Smooth muscle cell (in vitro differentiated cells): ENCODE data around the gene NEUROG1. TPM values are rescaled to one million over a fixed set of nuclear protein-coding genes. Genes with fewer than 3 reads are reported as not detected.

Experiments
- DNase-seq: peaks from one replicate; lab custom pipeline; 2025; ENCODE audit not compliant: unreplicated experiment; lab: John Stamatoyannopoulos, UW
- H2AFZ ChIP-seq: fragments of 200-600 bp; sonication (generic); 2 replicates; pipeline ENCODE4 v1.6.0; 2016; ENCODE audit warnings: antibody characterized with exemption, low read depth, mild to moderate bottlenecking
- H3F3A ChIP-seq: fragments of 200-600 bp; sonication (generic); 2 replicates; pipeline ENCODE4 v1.6.0; 2017; ENCODE audit warnings: antibody characterized with exemption, low read depth
- H3K27ac ChIP-seq: fragments of 200-600 bp; sonication (generic); 2 replicates; pipeline ENCODE4 v1.5.1; 2016; ENCODE audit warnings: low read depth, mild to moderate bottlenecking
- H3K27me3 ChIP-seq: fragments of 200-600 bp; sonication (generic); 2 replicates; pipeline ENCODE4 v1.6.1; 2016; ENCODE audit warnings: low read depth, mild to moderate bottlenecking
- H3K36me3 ChIP-seq: fragments of 200-600 bp; sonication (generic); 2 replicates; pipeline ENCODE4 v1.5.1; 2016; ENCODE audit warnings: low read depth
- H3K4me1 ChIP-seq: fragments of 200-600 bp; sonication (generic); 2 replicates; pipeline ENCODE4 v1.5.1; 2016; ENCODE audit warnings: low read depth
- H3K4me2 ChIP-seq: fragments of 200-600 bp; sonication (generic); 2 replicates; pipeline ENCODE4 v1.6.0; 2016; ENCODE audit warnings: mild to moderate bottlenecking
- H3K4me3 ChIP-seq: fragments of 200-600 bp; sonication (generic); 2 replicates; pipeline ENCODE4 v1.5.1; 2016; ENCODE audit warnings: mild to moderate bottlenecking
- H3K79me2 ChIP-seq: fragments of 200-600 bp; sonication (generic); 2 replicates; pipeline ENCODE4 v1.6.0; 2016; ENCODE audit warnings: low read depth, mild to moderate bottlenecking
- H3K9ac ChIP-seq: fragments of 200-600 bp; sonication (generic); 2 replicates; pipeline ENCODE4 v1.6.0; 2016; ENCODE audit warnings: low read depth
- H3K9me3 ChIP-seq: fragments of 200-600 bp; sonication (generic); replicated peaks from 2 replicates; pipeline ENCODE4 v1.5.1; 2016; ENCODE audit warnings: low read depth
- H4K20me1 ChIP-seq: fragments of 200-600 bp; sonication (generic); 2 replicates; pipeline ENCODE4 v1.6.0; 2016; ENCODE audit warnings: low read depth
- WGBS: methylation state at CpG from one replicate; pipeline ENCODE4 v1.1.7; 2016; ENCODE audit warnings: low lambda C conversion rate; 5-methylcytosine and 5-hydroxymethylcytosine counted together
- polyA plus RNA-seq: library from polyadenylated mRNA; unstranded; fragments of >200 nt; fragmentation: Nextera tagmentation; extraction: Ambion mirVana; gene quantifications from 2 replicates; pipeline ENCODE4 v1.2.1, GENCODE V29; 2016
- total RNA-seq: library from RNA; depleted of rRNA; stranded (reverse); fragments of >200 nt; gene quantifications from 2 replicates; pipeline ENCODE4 v1.2.3, GENCODE V29; 2014
- TF ChIP-seq, protein P1 (sequence below): fragments of 200-600 bp; sonication (generic); IDR thresholded peaks from 2 replicates; pipeline ENCODE4 v1.5.1; 2017; ENCODE audit warnings: borderline replicate concordance, mild to moderate bottlenecking, antibody characterized with exemption; ENCODE audit not compliant: insufficient read depth, poor library complexity, severe bottlenecking

Gene NEUROG1
- total and polyA plus RNA-seq, 2 experiments from 2014 or later, result not detected

DNA sequence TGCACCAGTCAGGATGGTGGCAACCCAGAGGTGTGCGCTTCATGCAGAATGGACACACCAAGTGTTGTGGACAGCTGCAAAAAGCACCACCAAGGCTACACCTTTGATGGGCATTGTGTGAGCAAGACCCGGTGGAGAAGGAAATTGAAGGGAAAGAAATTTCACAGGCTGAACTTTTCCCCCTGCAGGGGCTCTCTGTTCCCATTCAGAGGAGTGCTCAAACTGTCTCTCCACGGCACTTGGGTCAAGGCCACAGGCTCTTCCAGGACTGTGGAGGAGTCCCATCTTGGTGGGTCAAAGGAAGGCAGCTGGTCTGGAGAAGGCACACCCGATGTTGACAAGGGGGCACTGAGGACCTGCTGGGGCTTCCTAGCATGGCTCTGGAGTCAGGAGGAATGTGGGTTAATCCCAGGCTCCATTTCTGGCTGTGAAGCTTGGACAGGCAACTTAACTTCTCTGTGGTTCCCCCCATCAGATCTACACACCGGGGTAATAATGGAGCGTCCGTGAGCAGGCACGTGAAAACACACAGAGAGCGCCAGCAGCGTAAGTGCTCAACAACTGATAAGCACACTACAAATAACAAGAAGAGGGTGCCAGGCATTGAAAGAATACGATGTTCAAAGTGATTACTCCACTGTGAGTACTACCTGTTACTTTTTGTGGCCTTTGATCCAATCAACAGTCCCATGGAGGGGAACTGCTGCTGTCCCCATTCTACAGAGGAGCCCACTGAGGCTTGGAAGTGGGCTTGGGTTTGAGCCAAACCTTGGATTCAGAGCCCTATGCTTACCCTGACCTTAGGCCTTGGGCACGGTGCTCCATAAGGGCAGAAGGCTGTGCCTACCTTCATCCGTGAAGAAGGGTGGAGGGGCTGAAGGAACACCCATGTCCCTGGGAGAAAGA lies 49.4 kb downstream of the NEUROG1 start:
- H3K36me3 ChIP-seq, result no peaks in the 10 kb centered on the region
- H3K27ac ChIP-seq, result no peak overlapping the region
- H3K4me2 ChIP-seq, result no peak overlapping the region
- H3F3A ChIP-seq, result peaks cover 7% of the 10 kb centered on the region
- no peak for DNase-seq
- no peaks in the 10 kb centered on the region for H3K9me3 ChIP-seq
- H3K79me2 ChIP-seq, result no peaks in the 10 kb centered on the region
- H3K4me3 ChIP-seq, result no peak overlapping the region
- WGBS, result 85% methylated on average over 13 of the region's 13 CpGs
- TF ChIP-seq, protein P1, sequence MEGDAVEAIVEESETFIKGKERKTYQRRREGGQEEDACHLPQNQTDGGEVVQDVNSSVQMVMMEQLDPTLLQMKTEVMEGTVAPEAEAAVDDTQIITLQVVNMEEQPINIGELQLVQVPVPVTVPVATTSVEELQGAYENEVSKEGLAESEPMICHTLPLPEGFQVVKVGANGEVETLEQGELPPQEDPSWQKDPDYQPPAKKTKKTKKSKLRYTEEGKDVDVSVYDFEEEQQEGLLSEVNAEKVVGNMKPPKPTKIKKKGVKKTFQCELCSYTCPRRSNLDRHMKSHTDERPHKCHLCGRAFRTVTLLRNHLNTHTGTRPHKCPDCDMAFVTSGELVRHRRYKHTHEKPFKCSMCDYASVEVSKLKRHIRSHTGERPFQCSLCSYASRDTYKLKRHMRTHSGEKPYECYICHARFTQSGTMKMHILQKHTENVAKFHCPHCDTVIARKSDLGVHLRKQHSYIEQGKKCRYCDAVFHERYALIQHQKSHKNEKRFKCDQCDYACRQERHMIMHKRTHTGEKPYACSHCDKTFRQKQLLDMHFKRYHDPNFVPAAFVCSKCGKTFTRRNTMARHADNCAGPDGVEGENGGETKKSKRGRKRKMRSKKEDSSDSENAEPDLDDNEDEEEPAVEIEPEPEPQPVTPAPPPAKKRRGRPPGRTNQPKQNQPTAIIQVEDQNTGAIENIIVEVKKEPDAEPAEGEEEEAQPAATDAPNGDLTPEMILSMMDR, result no peak
- H3K9ac ChIP-seq, result no peak overlapping the region
- H2AFZ ChIP-seq, result no peak overlapping the region
- peaks cover 47% of the 10 kb centered on the region for H3K27me3 ChIP-seq
- peaks cover 30% of the 10 kb centered on the region for H3K4me1 ChIP-seq
- H4K20me1 ChIP-seq, result no peaks in the 10 kb centered on the region

DNA sequence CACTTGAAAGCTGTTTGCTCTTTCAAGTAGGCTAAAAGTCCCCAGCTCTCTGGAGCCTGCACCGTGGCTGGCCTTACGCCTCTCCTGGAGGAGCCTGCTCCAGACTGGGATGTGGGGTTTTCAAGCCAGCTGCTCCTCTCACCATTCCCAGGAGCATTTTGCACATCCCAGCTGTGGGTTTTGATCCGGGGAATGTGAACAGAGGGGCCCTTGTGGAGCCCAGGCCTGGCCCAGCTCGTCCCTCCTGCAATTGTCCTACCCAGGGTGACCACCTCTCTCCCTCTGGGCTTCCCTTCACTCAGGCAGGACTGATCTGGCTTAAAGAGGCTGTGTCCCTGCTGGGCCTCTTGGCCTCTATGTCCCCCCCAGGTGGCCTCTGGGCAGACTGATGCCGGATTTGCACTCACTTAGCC lies 51.1 kb downstream of the NEUROG1 start:
- Histone ChIP-seq H3K36me3 (no peaks in the 10 kb centered on the region), H3K27ac (no peak overlapping the region), H3K4me3 (no peak overlapping the region), H2AFZ (no peak overlapping the region), H3K79me2 (no peaks in the 10 kb centered on the region), H4K20me1 (no peaks in the 10 kb centered on the region), H3K9me3 (no peaks in the 10 kb centered on the region), H3K9ac (no peak overlapping the region), H3F3A (no peaks in the 10 kb centered on the region), H3K4me1 (peaks cover 14% of the 10 kb centered on the region), H3K4me2 (no peak overlapping the region), H3K27me3 (peaks cover 41% of the 10 kb centered on the region)
- TF ChIP-seq, protein P1, result no peak
- WGBS, result 57% methylated on average over 5 of the region's 5 CpGs
- no peak for DNase-seq

Other genes with a start within 250 kb of the NEUROG1 start
- gene MACROH2A1, start 136.7 kb downstream of the NEUROG1 start, total RNA-seq, result 349 and 371 TPM in 2 replicates
- gene MACROH2A1, start 136.7 kb downstream of the NEUROG1 start, polyA plus RNA-seq, result 272 and 309 TPM in 2 replicates
- not detected in 2 replicates for gene DCANP1, start 88.6 kb downstream of the NEUROG1 start, total RNA-seq
- not detected in 2 replicates for gene DCANP1, start 88.6 kb downstream of the NEUROG1 start, polyA plus RNA-seq
- under 0.01 TPM in 1 of 2 replicates, not detected in the other for gene TIFAB, start 83.6 kb downstream of the NEUROG1 start, total RNA-seq
- 0.08 and 0.11 TPM in 2 replicates for gene TIFAB, start 83.6 kb downstream of the NEUROG1 start, polyA plus RNA-seq
- 589 and 667 TPM in 2 replicates for gene CXCL14, start 43.0 kb upstream of the NEUROG1 start, total RNA-seq
- 1,209 and 1,397 TPM in 2 replicates for gene CXCL14, start 43.0 kb upstream of the NEUROG1 start, polyA plus RNA-seq